A549 treated with Hydrocortisone at 1 μM for 4 hours (cell line): ENCODE measurements around the gene CTDSPL2. TPM values are rescaled to one million over a fixed set of nuclear protein-coding genes. Genes with fewer than 3 reads are reported as not detected.

Experiments used
- total RNA-seq: library from RNA; stranded (reverse); fragments of 200-300 nt; extraction: Qiagen RNA extraction; gene quantifications from 5 replicates; pipeline ENCODE4 v1.2.3, GENCODE V29; 2022

The CTDSPL2 gene
- 10.5 to 27.7 TPM (median 14.6 TPM) in 5 replicates for total RNA-seq

GRCh38 chr15:44426975-44427755, at the start of gene CTDSPL2:
CTDSPL2 (plus strand) TSS chr15:44427629; CDS start chr15:44459015, 31,386 bp downstream.

GRCh38 chr15:44536962-44537734, 109.7 kb downstream of the CTDSPL2 start, which contains the start of gene EIF3J:
EIF3J (plus strand) TSS chr15:44537147; CDS start chr15:44537195, 48 bp downstream.

Other genes with a start within 250 kb of the CTDSPL2 start
- gene FRMD5, start 232.4 kb upstream of the CTDSPL2 start, total RNA-seq: 2.0 to 2.9 TPM (median 2.5 TPM) in 5 replicates
- 21.3 to 34.6 TPM (median 23.7 TPM) in 5 replicates for gene GOLM2, start 138.9 kb upstream of the CTDSPL2 start, total RNA-seq
- 81.5 to 95.3 TPM (median 86.2 TPM) in 5 replicates for gene EIF3J, start 109.5 kb downstream of the CTDSPL2 start, total RNA-seq
- 6.8 to 9.5 TPM (median 9.0 TPM) in 5 replicates for gene SPG11, start 236.0 kb downstream of the CTDSPL2 start, total RNA-seq